Pons (tissue), 1 donor: Measurements from ENCODE around the gene FAM107A.

ENCODE experiments used
- DNase-seq: peaks from one replicate; pipeline ENCODE4 v3.0.0-alpha.2; 2016; ENCODE audit warnings: low spot score

FAM107A gene

GRCh38 chr3:58591517-58592510, 14.6 kb upstream of the FAM107A start:
- no peak for DNase-seq

GRCh38 chr3:58588030-58588614, 10.9 kb upstream of the FAM107A start:
- DNase-seq: no peak

- no peak for DNase-seq
Measured at GRCh38 chr3:58586776-58587192, 9.6 kb upstream of the FAM107A start.

- no peak for DNase-seq
Measured at GRCh38 chr3:58585994-58586393, 8.8 kb upstream of the FAM107A start.

- peak; percentile 53 for DNase-seq
Measured at GRCh38 chr3:58585005-58585786, 8.0 kb upstream of the FAM107A start.

GRCh38 chr3:58584690-58585004, 7.5 kb upstream of the FAM107A start:
- no peak for DNase-seq

- peak; percentile 44 for DNase-seq
Measured at GRCh38 chr3:58581328-58582091, 4.3 kb upstream of the FAM107A start.

GRCh38 chr3:58580826-58581327, 3.7 kb upstream of the FAM107A start:
- no peak for DNase-seq

GRCh38 chr3:58578873-58579272, 1.7 kb upstream of the FAM107A start:
- DNase-seq: no peak

GRCh38 chr3:58576716-58577115, 475 bp downstream of the FAM107A start:
- no peak for DNase-seq

- DNase-seq: peak; percentile 29
Measured at GRCh38 chr3:58575971-58576652, 1.1 kb downstream of the FAM107A start.

- DNase-seq: no peak
Measured at GRCh38 chr3:58574682-58575081, 2.5 kb downstream of the FAM107A start.

GRCh38 chr3:58574106-58574505, 3.1 kb downstream of the FAM107A start:
- DNase-seq: no peak

- DNase-seq: no peak
Measured at GRCh38 chr3:58573640-58574039, 3.6 kb downstream of the FAM107A start.

- no peak for DNase-seq
Measured at GRCh38 chr3:58572634-58573230, 4.5 kb downstream of the FAM107A start.

- no peak for DNase-seq
Measured at GRCh38 chr3:58572013-58572633, 5.1 kb downstream of the FAM107A start.

- no peak for DNase-seq
Measured at GRCh38 chr3:58570851-58571250, 6.3 kb downstream of the FAM107A start.

GRCh38 chr3:58569287-58570001, 7.7 kb downstream of the FAM107A start:
- DNase-seq: no peak

GRCh38 chr3:58568572-58569286, 8.5 kb downstream of the FAM107A start:
- DNase-seq: peak; percentile 57
